Lower leg skin (tissue), 4 donors: ENCODE measurements around the gene ZCWPW1. TPM values are rescaled to one million over a fixed set of nuclear protein-coding genes. Genes with fewer than 3 reads are reported as not detected.
"Not testable (repeated sequence)": the region's sequence is repeated elsewhere in the genome, so short reads cannot be mapped to it uniquely, and the experiment has no call there.

Source experiments
- DNase-seq, 2 donors: peaks; one replicate each; pipeline ENCODE4 v3.0.0-alpha.2; 2019; ENCODE audit warnings: low spot score in 2 of 2
- H3K4me3 ChIP-seq: fragments of 200-600 bp; sonication (generic); 2 replicates; pipeline ENCODE4 v1.5.1; 2017; ENCODE audit warnings: mild to moderate bottlenecking, low read depth; ENCODE audit not compliant: poor library complexity, severe bottlenecking
- POLR2A ChIP-seq, 2 donors: fragments of 450-650 bp; IDR thresholded peaks; one replicate each; pipeline ENCODE4 v1.6.1; 2016 to 2017; ENCODE audit warnings: antibody characterized with exemption in 2 of 2, mild to moderate bottlenecking in 1 of 2, moderate library complexity in 1 of 2
- WGBS, 2 donors: methylation state at CpG; one replicate each; pipeline ENCODE4 v1.1.5; 2018; 5-methylcytosine and 5-hydroxymethylcytosine counted together
- intact Hi-C: fragments of 100-400 bp; cut with DNase I; formaldehyde crosslinking; loops from one replicate; pipeline ENCODE4 v1.15.0; 2023; ENCODE audit warnings: low total_unique reads
- total RNA-seq, 4 donors: library from RNA; depleted of rRNA; stranded (reverse); fragments of >200 nt; gene quantifications; one replicate each; pipeline ENCODE4 v1.1.0, GENCODE V29; 2016
- TF ChIP-seq, protein P1 (sequence below), 3 donors: fragments of 450-650 bp; IDR thresholded peaks; one replicate each; pipeline ENCODE4 v1.5.1; 2016; ENCODE audit warnings: antibody characterized with exemption in 3 of 3, mild to moderate bottlenecking in 3 of 3, moderate library complexity in 2 of 3

Gene ZCWPW1
- total RNA-seq, 4 donors from 2014 or later = 2.2 to 6.3 (median 4.6) TPM

DNA sequence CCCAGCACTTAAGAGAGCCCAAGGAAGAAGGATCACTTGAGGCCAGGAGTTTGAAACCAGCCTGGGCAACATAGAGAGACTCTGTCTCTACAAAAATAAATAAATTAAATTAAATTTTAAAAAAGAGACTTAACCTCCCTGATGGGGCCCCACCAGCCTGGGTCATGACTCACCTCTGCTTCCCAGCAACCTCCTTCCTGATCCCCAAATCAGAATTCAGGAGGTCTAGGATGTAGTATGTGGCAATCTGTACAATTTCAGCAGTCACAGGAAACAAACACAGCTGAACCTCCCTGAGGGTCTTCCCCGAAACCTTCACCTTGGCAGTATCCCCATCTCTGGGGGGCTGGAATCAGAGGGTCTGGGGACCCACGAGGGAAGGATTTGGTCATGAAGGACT is 17.5 kb upstream of the ZCWPW1 start:
- H3K4me3 ChIP-seq = no peak overlapping the region
- intact Hi-C loops = no loop called here
- TF ChIP-seq POLR2A (IDR thresholded peaks at IDR 0.05) = no peak
- DNase-seq = no peak
- 47 to 80% methylated on average over 2 of the region's 2 CpGs for WGBS, 2 donors

DNA sequence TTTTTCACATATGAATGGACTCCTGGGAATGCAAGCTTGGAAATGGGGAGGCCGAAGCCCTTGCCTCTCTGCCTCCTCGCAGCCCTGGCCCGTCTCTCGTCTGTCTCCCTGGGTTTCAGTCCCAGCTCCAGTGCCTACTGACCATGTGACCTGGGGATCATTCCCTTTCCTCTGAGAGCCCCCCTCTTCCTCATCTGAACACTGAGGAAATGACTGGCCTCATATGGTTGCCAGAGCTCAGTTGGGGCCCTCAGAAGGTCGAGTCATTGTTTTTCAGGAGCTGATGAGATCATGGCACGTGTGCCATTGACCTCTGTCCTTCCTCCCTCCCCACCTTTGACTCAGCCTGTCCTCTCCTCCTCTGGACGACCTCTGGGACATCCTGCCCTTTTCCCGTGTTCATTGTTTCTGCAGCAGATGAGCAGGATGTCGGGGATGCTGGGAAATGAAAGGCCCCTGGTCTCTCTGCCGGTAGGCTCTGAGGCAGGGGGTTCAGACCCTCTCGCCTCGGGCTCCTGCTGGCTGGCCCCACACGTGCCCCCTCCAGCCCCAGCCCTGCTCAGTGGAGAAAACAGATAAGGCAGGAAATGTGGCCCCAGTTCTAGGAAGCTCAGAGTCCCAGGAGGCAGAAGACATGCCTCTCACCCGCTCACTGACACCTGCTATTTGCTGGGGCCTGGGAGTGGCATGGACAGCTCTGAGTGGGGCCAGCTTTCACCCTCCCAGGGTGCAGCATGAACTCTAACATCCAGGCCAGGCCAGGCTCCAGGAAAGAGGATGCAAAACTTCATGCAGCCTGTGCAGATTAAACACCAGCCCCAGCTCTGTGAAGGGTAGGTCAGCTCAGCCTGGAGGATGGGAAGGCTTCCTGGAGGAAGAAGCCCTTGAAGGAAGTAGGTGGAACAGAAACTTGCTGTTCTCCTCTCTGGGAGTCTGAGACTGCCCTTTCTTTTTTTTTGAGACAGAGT is 16.1 kb upstream of the ZCWPW1 start:
- no peak for TF ChIP-seq POLR2A (IDR thresholded peaks at IDR 0.05)
- TF ChIP-seq, protein P1, sequence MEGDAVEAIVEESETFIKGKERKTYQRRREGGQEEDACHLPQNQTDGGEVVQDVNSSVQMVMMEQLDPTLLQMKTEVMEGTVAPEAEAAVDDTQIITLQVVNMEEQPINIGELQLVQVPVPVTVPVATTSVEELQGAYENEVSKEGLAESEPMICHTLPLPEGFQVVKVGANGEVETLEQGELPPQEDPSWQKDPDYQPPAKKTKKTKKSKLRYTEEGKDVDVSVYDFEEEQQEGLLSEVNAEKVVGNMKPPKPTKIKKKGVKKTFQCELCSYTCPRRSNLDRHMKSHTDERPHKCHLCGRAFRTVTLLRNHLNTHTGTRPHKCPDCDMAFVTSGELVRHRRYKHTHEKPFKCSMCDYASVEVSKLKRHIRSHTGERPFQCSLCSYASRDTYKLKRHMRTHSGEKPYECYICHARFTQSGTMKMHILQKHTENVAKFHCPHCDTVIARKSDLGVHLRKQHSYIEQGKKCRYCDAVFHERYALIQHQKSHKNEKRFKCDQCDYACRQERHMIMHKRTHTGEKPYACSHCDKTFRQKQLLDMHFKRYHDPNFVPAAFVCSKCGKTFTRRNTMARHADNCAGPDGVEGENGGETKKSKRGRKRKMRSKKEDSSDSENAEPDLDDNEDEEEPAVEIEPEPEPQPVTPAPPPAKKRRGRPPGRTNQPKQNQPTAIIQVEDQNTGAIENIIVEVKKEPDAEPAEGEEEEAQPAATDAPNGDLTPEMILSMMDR (IDR thresholded peaks at IDR 0.05) = peak in 1 of 3 donors; percentile 37
- intact Hi-C loops = no loop called here
- H3K4me3 ChIP-seq = no peak overlapping the region
- 31 to 56% methylated on average over 14 of the region's 14 CpGs for WGBS, 2 donors
- DNase-seq = no peak

DNA sequence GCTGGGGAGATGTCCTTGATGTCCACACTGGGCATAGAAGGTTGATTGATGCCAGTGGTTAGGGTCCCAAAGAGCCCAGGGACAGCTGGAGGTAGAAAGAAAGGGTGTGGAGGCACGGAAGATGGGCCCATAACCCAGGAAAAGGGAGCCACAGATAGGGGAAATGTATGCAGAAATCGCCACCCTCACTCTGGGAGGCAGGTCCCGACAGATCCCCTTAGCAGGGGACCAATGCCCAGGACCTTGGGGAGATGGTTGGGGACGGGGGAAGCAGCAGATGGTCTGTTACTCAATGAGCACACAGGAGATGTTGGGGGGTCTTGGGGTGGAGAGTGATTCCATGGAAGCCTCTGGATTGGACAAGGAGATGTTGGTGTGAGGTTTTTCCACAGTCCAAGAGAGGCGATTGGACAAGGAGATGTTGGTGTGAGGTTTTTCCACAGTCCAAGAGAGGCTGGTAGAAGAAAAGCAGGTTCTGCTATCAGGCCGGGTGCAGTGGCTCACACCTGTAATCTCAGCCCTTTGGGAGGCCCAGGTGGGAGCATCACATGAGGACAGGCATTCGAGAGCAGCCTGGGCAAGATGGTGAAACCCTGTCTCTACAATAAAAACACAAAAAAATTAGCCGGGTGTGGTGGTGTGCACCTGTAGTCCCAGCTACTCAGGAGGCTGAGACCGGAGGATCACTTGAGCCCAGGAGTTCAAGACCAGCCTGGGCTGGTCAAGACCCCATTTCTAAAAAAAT is 14.8 kb upstream of the ZCWPW1 start:
- 91 to 93% methylated on average over 9 of the region's 9 CpGs for WGBS, 2 donors
- peak in 1 of 2 donors; percentile 78 for DNase-seq
- no peak overlapping the region for H3K4me3 ChIP-seq
- intact Hi-C loops = no loop called here
- no peak for TF ChIP-seq POLR2A (IDR thresholded peaks at IDR 0.05)
- TF ChIP-seq, protein P1 (IDR thresholded peaks at IDR 0.05) = no peak

DNA sequence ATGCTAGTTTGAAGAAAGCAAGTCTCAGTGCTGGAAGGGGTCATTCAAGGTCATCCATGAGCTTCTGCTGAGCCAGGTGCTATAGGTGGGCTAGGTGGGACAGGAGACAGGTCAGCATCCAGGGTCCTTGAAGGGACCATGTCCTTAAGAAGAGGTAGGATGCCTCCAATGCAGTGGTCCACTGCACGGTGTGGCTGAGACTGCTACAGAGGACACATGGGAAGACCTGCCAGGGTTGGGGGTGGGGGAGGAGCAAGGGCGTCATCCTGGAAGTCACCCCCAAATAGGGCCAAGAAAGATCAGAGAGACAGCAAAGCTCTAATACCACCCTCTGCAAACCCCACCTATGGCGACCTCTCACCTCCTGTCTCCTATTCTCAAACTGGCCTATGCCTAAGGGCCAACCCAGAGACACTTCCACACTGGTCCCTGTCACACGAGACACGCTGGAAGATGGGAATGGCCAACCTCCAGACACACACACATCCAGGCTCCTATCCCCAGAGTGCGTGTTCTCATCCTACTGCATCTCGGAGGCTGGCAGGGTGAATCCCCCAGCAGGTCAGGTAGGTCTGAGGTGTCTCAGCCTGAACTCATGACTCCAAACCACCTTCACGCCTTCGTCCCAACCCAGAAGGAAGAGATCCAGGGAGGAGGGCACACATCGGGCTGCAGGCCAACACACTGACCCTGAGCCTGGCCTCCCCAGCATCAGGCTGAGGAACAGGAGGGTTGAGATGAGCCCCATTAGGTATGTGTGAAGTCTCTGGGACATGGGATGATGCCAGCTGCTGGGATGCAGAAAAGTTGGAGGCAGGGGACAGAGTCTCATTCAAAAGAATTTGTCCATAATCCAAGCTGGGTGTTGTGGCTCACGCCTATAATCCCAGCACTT is 13.4 kb upstream of the ZCWPW1 start:
- DNase-seq = peak in 1 of 2 donors; percentile 65
- no peak overlapping the region for H3K4me3 ChIP-seq
- intact Hi-C loops = no loop called here
- WGBS, 2 donors = 87 to 92% methylated on average over 11 of the region's 11 CpGs
- TF ChIP-seq POLR2A (IDR thresholded peaks at IDR 0.05) = no peak
- TF ChIP-seq, protein P1 (IDR thresholded peaks at IDR 0.05) = no peak

DNA sequence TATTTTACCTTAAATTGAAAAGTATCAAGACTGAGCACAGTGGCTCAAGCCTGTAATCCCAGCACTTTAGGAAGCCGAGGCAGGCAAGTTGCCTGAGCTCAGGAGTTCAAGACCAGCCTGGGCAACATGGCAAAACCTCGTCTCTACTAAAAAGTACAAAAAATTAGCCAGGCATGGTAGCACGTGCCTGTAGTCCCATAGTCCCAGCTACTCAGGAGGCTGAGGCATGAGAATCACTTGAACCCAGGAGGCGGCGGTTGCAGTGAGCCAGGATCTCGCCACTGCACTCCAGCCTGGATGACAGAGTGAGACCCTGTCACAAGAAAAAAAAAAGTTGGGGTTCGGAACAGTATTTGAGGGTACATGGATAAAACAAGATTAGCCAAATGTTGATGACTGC is 10.7 kb upstream of the ZCWPW1 start:
- WGBS, 2 donors = 89 to 91% methylated on average over 7 of the region's 7 CpGs
- H3K4me3 ChIP-seq, intact Hi-C loops: not testable (repeated sequence)
- DNase-seq = peak in 1 of 2 donors; percentile 53

DNA sequence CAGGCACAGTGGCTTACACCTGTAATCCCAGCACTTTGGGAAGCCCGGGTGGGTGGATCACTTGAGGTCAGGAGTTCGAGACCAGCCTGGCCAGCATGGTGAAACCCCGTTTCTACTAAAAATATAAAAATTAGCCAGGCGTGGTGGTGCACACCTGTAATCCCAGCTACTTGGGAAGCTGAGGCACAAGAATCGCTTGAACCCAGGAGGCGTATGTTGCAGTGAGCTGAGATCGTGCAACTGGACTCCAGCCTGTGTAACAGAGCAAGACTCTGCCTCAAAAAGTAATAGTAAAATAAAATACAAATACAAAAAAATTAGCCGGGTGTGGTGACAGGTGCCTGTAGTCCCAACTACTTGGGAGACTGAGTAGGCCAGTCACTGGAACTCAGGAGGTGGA is 10.2 kb upstream of the ZCWPW1 start:
- 92 to 96% methylated on average over 8 of the region's 8 CpGs for WGBS, 2 donors
- peak in 1 of 2 donors; percentile 63 for DNase-seq
- intact Hi-C loops, H3K4me3 ChIP-seq: not testable (repeated sequence)
